Esophagus squamous epithelium (tissue), 5 donors: ENCODE measurements around the gene FBXL17. TPM values are rescaled to one million over a fixed set of nuclear protein-coding genes. Genes with fewer than 3 reads are reported as not detected.

ENCODE experiments used
- DNase-seq: peaks from one replicate; lab custom pipeline; 2025; lab: John Stamatoyannopoulos, UW
- H3K27ac ChIP-seq, 4 donors: fragments of 200-600 bp; sonication (generic); one replicate each; pipeline ENCODE4 v1.5.1; 2016 to 2019; ENCODE audit warnings: mild to moderate bottlenecking in 1 of 4
- H3K27me3 ChIP-seq, 4 donors: fragments of 200-600 bp; sonication (generic); 1 replicate in 3 of 4; 2 replicates in 1 of 4; pipeline versions ENCODE4 v1.5.1 to v1.6.0; 2017 to 2021; ENCODE audit warnings: antibody characterized with exemption in 1 of 4
- H3K36me3 ChIP-seq, 3 donors: fragments of 200-600 bp; sonication (generic); one replicate each; pipeline ENCODE4 v1.5.1; 2016 to 2019
- H3K4me1 ChIP-seq, 3 donors: fragments of 200-600 bp; sonication (generic); one replicate each; pipeline ENCODE4 v1.5.1; 2017 to 2019
- H3K4me3 ChIP-seq, 4 donors: fragments of 200-600 bp; sonication (generic); 1 replicate in 3 of 4; 2 replicates in 1 of 4; pipeline ENCODE4 v1.5.1; 2016 to 2019; ENCODE audit warnings: mild to moderate bottlenecking in 2 of 4, moderate library complexity in 1 of 4
- H3K9me3 ChIP-seq, 3 donors: fragments of 200-600 bp; sonication (generic); one replicate each; pipeline ENCODE4 v1.5.1; 2016 to 2019
- CTCF ChIP-seq, 6 experiments: fragments of 450-650 bp in 4 of 6; fragments of 200-600 bp in 2 of 6; sonication (generic) in 2 of 6; IDR thresholded peaks; one replicate each; pipeline ENCODE4 v1.5.1; 2016 to 2019; ENCODE audit warnings: antibody characterized with exemption in 6 of 6, mild to moderate bottlenecking in 4 of 6, moderate library complexity in 4 of 6
- POLR2A ChIP-seq, 4 donors: fragments of 450-650 bp; IDR thresholded peaks; one replicate each; pipeline ENCODE4 v1.6.1; 2017; ENCODE audit warnings: antibody characterized with exemption in 4 of 4, mild to moderate bottlenecking in 4 of 4, moderate library complexity in 3 of 4
- WGBS, 2 donors: methylation state at CpG; one replicate each; pipeline ENCODE4 v1.1.5; 2018; 5-methylcytosine and 5-hydroxymethylcytosine counted together
- intact Hi-C: fragments of 100-400 bp; cut with DNase I; formaldehyde crosslinking; loops from one replicate; pipeline ENCODE4 v1.15.0; 2022
- total RNA-seq, 4 donors: library from RNA; depleted of rRNA; stranded (reverse); fragments of >200 nt; gene quantifications; one replicate each; pipeline ENCODE4 v1.1.0, GENCODE V29; 2016
- donor health status: DM: yes; HTN: yes; CAD: no.

The FBXL17 gene
- total RNA-seq, 4 donors from 2014 or later: 11.8 to 23.5 (median 13.8) TPM

GRCh38 chr5:108264533-108264932, 117.4 kb downstream of the FBXL17 start:
- no peaks in the 10 kb centered on the region for H3K36me3 ChIP-seq
- no peak for TF ChIP-seq POLR2A (IDR thresholded peaks at IDR 0.05)
- TF ChIP-seq CTCF (IDR thresholded peaks at IDR 0.05): no peak
- H3K27me3 ChIP-seq: no peaks in the 10 kb centered on the region
- no peaks in the 10 kb centered on the region for H3K4me1 ChIP-seq
- WGBS, 2 donors: 85 to 89% methylated on average over 2 of the region's 2 CpGs
- H3K9me3 ChIP-seq: no peaks in the 10 kb centered on the region
- no peak overlapping the region for H3K4me3 ChIP-seq
- DNase-seq: no peak
- H3K27ac ChIP-seq: no peak overlapping the region
- intact Hi-C loops: no loop called here

- DNase-seq: no peak
- H3K27me3 ChIP-seq: no peaks in the 10 kb centered on the region
- H3K27ac ChIP-seq: no peak overlapping the region
- TF ChIP-seq CTCF (IDR thresholded peaks at IDR 0.05) (no peak), POLR2A (IDR thresholded peaks at IDR 0.05) (no peak)
- H3K4me1 ChIP-seq: no peaks in the 10 kb centered on the region
- H3K4me3 ChIP-seq: no peak overlapping the region
- H3K36me3 ChIP-seq: no peaks in the 10 kb centered on the region
- intact Hi-C loops: no loop called here
- H3K9me3 ChIP-seq: no peaks in the 10 kb centered on the region
Measured at GRCh38 chr5:108263338-108263737, 118.6 kb downstream of the FBXL17 start.

- intact Hi-C loops: no loop called here
- Histone ChIP-seq H3K9me3 (no peaks in the 10 kb centered on the region), H3K4me3 (no peak overlapping the region), H3K36me3 (no peaks in the 10 kb centered on the region), H3K27me3 (no peaks in the 10 kb centered on the region), H3K4me1 (no peaks in the 10 kb centered on the region), H3K27ac (no peak overlapping the region)
- 5 to 10% methylated on average over 2 of the region's 2 CpGs for WGBS, 2 donors
- DNase-seq: no peak
- TF ChIP-seq POLR2A (IDR thresholded peaks at IDR 0.05) (no peak), CTCF (IDR thresholded peaks at IDR 0.05) (no peak)
Measured at GRCh38 chr5:108260858-108261170, 121.1 kb downstream of the FBXL17 start.

DNA sequence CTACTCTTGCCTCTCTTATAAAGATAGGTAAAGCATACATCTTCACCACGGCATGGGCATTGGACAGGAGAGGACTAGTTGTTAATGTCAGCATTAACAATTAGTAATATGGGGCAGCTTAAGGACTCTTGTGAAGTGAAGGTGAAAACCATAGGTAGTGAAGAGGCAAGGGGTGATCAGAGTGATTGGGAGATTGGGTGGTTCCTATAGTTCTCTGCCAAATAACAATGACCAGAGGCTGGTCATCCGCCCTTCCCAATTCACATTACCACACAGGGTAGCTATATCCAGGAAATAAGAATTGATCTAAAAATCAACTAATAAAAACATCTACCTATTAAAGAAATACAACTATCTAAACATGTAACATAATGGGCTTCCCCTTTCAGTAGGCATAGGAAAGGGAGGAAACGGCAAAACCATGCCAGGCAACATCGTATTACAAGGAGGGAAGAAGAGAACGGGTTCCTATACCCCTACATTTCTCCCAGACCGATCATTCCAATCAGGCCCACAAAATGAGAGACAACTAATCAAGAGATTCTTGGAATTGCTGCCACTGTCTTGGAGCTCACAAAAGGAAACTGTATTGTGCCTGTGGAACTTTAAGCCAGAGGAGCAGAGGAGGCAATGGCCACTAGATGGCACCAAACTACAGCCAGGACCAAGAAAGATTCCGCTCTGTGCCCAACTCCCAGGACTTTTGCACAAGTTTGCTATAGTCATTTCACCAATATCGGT, 121.6 kb downstream of the FBXL17 start:
- Histone ChIP-seq H3K4me1 (no peaks in the 10 kb centered on the region), H3K4me3 (no peak overlapping the region), H3K9me3 (no peaks in the 10 kb centered on the region), H3K27ac (no peak overlapping the region), H3K27me3 (no peaks in the 10 kb centered on the region), H3K36me3 (no peaks in the 10 kb centered on the region)
- intact Hi-C loops: no loop called here
- TF ChIP-seq CTCF (IDR thresholded peaks at IDR 0.05): peak; percentile 77 to 95 (median 85)
- no peak for TF ChIP-seq POLR2A (IDR thresholded peaks at IDR 0.05)
- 47 to 53% methylated on average over 8 of the region's 8 CpGs for WGBS, 2 donors
- DNase-seq: no peak

- Histone ChIP-seq H3K36me3 (no peaks in the 10 kb centered on the region), H3K27me3 (no peaks in the 10 kb centered on the region), H3K27ac (no peak overlapping the region), H3K9me3 (no peaks in the 10 kb centered on the region), H3K4me1 (no peaks in the 10 kb centered on the region), H3K4me3 (no peak overlapping the region)
- intact Hi-C loops: no loop called here
- 20 to 21% methylated on average over 1 of the region's 1 CpG for WGBS, 2 donors
- DNase-seq: no peak
- TF ChIP-seq POLR2A (IDR thresholded peaks at IDR 0.05) (no peak), CTCF (IDR thresholded peaks at IDR 0.05) (no peak)
Measured at GRCh38 chr5:108259306-108259705, 122.6 kb downstream of the FBXL17 start.
